HEK293T (cell line): ENCODE measurements around the gene NLGN2.

Experiments
- CTCF ChIA-PET: fragments of 350-600 bp; formaldehyde crosslinking; extraction: SDS; loops from one replicate; lab custom pipeline; 2021; ENCODE audit warnings: antibody characterized with exemption, inconsistent platforms; lab: Yijun Ruan, JAX
- POLR2A ChIA-PET: fragments of 350-600 bp; formaldehyde crosslinking; extraction: SDS; loops from one replicate; lab custom pipeline; 2020; ENCODE audit warnings: antibody characterized with exemption, inconsistent platforms; lab: Yijun Ruan, JAX
- DNase-seq: peaks from one replicate; pipeline ENCODE4 v3.0.0; 2012; ENCODE audit warnings: mixed read lengths; ENCODE audit errors: extremely low spot score
- ARNT ChIP-seq: fragments of 450-650 bp; IDR thresholded peaks from 2 replicates; pipeline ENCODE4 v1.6.1; 2017; ENCODE audit warnings: mild to moderate bottlenecking
- BHLHE40 ChIP-seq: fragments of 450-650 bp; IDR thresholded peaks from 2 replicates; pipeline ENCODE4 v1.6.1; 2016; ENCODE audit warnings: mild to moderate bottlenecking, moderate library complexity, borderline replicate concordance
- CTBP1 ChIP-seq: fragments of 450-650 bp; IDR thresholded peaks from 2 replicates; pipeline ENCODE4 v1.6.1; 2016; ENCODE audit warnings: borderline replicate concordance
- ELF4 ChIP-seq: fragments of 450-650 bp; IDR thresholded peaks from 2 replicates; pipeline ENCODE4 v1.6.1; 2017; ENCODE audit warnings: antibody characterized with exemption
- FOXA1 ChIP-seq: fragments of 450-650 bp; IDR thresholded peaks from 2 replicates; pipeline ENCODE4 v1.6.1; 2016; ENCODE audit warnings: mild to moderate bottlenecking
- FOXK2 ChIP-seq: fragments of 450-650 bp; IDR thresholded peaks from 2 replicates; pipeline ENCODE4 v1.6.1; 2016; ENCODE audit warnings: mild to moderate bottlenecking
- FOXM1 ChIP-seq: fragments of 450-650 bp; IDR thresholded peaks from 2 replicates; pipeline ENCODE4 v1.6.1; 2017; ENCODE audit warnings: mild to moderate bottlenecking, borderline replicate concordance
- HDGF ChIP-seq: fragments of 450-650 bp; IDR thresholded peaks from 2 replicates; pipeline ENCODE4 v1.6.1; 2017; ENCODE audit warnings: antibody characterized with exemption, borderline replicate concordance
- L3MBTL2 ChIP-seq: fragments of 450-650 bp; conservative IDR thresholded peaks from 2 replicates; pipeline ENCODE4 v1.6.1; 2016; ENCODE audit warnings: mild to moderate bottlenecking
- LEF1 ChIP-seq: fragments of 450-650 bp; IDR thresholded peaks from 2 replicates; pipeline ENCODE4 v1.6.1; 2017; ENCODE audit warnings: mild to moderate bottlenecking, borderline replicate concordance
- NFRKB ChIP-seq: fragments of 450-650 bp; IDR thresholded peaks from 2 replicates; pipeline ENCODE4 v1.6.1; 2016; ENCODE audit warnings: mild to moderate bottlenecking, moderate library complexity
- SP1 ChIP-seq: fragments of 450-650 bp; IDR thresholded peaks from 2 replicates; pipeline ENCODE4 v1.6.1; 2017
- SUZ12 ChIP-seq: fragments of 450-650 bp; IDR thresholded peaks from 2 replicates; pipeline ENCODE4 v1.6.1; 2016; ENCODE audit warnings: mild to moderate bottlenecking
- TARDBP ChIP-seq: fragments of 450-650 bp; IDR thresholded peaks from 2 replicates; pipeline ENCODE4 v1.6.1; 2016
- ZNF384 ChIP-seq: fragments of 450-650 bp; IDR thresholded peaks from 2 replicates; pipeline ENCODE4 v1.6.1; 2016
- TF ChIP-seq, protein P1 (sequence below): fragments of 450-650 bp; IDR thresholded peaks from 2 replicates; pipeline ENCODE4 v1.6.1; 2016

The NLGN2 gene

DNA sequence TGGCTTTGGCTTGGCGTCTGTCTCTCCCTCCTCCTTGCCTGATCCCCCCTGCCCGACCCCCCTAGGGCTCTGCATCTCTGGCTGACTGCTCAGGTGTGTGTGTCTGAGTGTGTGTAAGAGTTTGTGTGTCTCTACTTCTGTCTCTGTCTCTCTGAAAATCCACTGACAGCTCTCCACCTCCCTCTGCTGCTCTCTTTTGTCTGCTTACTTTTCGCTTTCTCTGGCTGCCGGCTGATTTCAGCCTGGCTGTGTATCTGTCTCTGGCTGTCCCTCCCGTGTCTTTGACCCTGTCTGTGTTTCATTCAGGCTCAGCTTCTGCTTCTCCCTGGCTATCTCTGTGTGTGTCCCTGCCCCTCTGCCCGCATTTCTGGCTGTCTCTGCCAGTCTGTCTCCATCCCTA, 8.7 kb downstream of the NLGN2 start:
- CTCF ChIA-PET = no interaction called here
- DNase-seq = no peak
- POLR2A ChIA-PET = no interaction called here
- TF ChIP-seq ZNF384 (no peak), L3MBTL2 (no peak), TARDBP (no peak), ELF4 (no peak), BHLHE40 (no peak), LEF1 (no peak), SP1 (no peak), FOXM1 (no peak)

DNA sequence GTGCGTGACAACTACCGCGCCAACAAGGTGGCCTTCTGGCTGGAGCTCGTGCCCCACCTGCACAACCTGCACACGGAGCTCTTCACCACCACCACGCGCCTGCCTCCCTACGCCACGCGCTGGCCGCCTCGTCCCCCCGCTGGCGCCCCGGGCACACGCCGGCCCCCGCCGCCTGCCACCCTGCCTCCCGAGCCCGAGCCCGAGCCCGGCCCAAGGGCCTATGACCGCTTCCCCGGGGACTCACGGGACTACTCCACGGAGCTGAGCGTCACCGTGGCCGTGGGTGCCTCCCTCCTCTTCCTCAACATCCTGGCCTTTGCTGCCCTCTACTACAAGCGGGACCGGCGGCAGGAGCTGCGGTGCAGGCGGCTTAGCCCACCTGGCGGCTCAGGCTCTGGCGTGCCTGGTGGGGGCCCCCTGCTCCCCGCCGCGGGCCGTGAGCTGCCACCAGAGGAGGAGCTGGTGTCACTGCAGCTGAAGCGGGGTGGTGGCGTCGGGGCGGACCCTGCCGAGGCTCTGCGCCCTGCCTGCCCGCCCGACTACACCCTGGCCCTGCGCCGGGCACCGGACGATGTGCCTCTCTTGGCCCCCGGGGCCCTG, 9.5 kb downstream of the NLGN2 start:
- TF ChIP-seq FOXA1 (no peak), ELF4 (no peak), NFRKB (no peak), SP1 (no peak), CTBP1 (no peak), TARDBP (no peak), L3MBTL2 (no peak), LEF1 (no peak), SUZ12 (no peak), FOXK2 (no peak), BHLHE40 (no peak), ZNF384 (no peak), HDGF (no peak), ARNT (no peak)
- TF ChIP-seq, protein P1, sequence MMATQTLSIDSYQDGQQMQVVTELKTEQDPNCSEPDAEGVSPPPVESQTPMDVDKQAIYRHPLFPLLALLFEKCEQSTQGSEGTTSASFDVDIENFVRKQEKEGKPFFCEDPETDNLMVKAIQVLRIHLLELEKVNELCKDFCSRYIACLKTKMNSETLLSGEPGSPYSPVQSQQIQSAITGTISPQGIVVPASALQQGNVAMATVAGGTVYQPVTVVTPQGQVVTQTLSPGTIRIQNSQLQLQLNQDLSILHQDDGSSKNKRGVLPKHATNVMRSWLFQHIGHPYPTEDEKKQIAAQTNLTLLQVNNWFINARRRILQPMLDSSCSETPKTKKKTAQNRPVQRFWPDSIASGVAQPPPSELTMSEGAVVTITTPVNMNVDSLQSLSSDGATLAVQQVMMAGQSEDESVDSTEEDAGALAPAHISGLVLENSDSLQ = no peak
- POLR2A ChIA-PET = no interaction called here

DNA sequence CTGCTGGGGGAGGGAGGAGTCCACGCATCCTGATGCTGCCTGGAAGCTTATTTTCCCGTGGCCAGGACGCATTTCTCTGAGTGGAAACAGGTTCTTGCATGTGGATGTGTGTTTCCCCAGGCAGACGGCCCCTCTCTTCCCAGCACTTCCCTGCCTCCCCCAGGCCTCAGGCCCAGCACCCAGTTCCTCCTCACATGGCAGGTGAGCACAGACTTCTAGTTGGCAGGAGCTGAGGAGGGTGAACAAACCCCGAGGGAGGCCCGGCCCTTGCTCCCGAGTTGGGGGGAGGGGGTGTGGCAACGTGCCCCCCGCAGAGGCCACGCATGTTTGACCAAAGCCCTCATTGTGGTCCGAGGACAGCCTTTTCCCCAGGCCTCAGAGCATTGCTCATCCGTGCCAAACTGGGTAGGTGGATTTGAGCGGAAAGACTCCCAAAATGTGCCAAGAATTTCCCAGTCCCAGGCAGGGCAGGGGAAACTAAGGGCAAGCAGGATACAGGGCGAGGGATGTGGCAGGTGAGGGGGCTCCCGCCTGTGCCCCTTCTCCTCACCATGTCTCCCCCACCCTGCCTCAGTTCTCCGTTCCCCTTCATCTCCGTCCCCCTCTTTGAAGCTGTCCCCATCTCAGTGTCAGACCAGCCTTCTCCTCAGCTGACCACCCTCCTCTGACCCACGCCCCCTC, 11.0 kb downstream of the NLGN2 start:
- TF ChIP-seq NFRKB (no peak), SUZ12 (no peak), L3MBTL2 (no peak), CTBP1 (no peak)
- DNase-seq = no peak
- CTCF ChIA-PET = interaction anchor here (0.9 kb wide), 1 partner anchor 18 kb away, joined by 3 read pairs; no protein-coding TSS in a partner anchor
- POLR2A ChIA-PET = interaction anchor here (1.1 kb wide), 1 partner anchor 14 kb away, joined by 4 read pairs; the partner anchor contains the start of gene TMEM256

More for the DNA sequence above, 9.5 kb downstream of the NLGN2 start:
- CTCF ChIA-PET = no interaction called here
- DNase-seq = no peak

DNA sequence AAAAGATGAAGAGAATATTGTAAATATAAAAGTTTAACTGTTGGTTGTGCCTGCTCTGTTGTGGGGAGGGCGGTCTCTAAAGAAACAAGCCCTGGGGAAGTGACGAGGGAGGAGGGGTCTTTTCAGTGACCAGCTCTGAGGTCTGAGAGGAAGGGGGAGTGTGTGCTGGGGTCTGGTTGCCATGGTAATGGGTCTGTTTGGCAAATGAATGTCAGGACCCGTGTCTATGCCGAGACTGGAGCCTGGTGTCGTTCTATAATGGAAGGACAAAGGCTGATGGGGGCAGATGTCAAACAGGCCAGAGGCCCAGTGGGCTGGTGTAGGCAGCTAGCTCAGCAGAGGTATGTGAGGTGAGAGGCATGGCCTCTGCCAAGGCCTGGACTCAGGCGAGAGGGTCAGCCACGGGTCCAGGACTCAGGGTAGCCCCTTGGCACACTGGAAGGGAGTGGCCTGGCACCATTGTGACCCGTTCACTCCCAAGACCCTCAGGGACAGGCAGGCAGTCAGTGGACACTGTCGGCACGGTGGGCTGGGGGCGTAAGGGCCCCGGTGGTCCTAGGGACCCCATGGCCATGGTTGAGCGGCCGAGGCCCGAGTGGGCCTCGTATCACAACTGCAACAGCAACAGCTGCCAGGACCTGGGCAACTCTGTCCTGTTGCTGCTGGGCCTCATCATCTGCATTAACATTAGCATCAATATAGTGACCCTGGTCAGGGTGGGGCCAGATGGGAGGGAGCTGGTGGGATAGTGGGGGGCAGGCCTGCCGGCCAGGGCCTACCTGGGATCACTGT, 12.4 kb downstream of the NLGN2 start, which contains the start of gene SPEM1:
SPEM1 (plus strand) TSS at position 506 of the 792 bp plus-strand sequence; CDS start at position 567, 61 bp downstream.
- POLR2A ChIA-PET = interaction anchor here (1.2 kb wide), 1 partner anchor 16 kb away, joined by 4 read pairs; the partner anchor contains the start of gene TMEM256
- no peak for DNase-seq
- TF ChIP-seq SP1 (no peak), BHLHE40 (no peak), NFRKB (no peak), FOXK2 (no peak), FOXA1 (no peak), ZNF384 (no peak)
- TF ChIP-seq, protein P1 = no peak
- CTCF ChIA-PET = interaction anchor here (0.9 kb wide), 1 partner anchor 16 kb away, joined by 3 read pairs; no protein-coding TSS in a partner anchor

DNA sequence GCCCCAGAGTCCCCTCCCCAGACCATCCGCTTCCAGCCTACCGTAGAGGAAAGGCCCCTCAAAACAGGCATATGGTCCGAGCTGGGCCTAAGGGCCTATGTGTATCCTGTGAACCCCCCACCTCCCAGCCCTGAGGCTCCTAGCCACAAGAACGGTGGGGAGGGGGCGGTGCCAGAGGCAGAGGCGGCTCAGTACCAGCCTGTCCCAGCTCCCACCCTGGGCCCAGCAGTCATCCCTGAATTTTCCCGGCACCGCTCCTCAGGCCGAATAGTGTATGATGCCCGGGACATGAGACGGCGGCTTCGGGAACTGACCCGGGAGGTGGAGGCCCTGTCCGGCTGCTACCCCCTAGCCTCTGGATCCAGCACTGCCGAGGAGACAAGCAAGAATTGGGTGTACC, 13.5 kb downstream of the NLGN2 start:
- CTCF ChIA-PET = no interaction called here

DNA sequence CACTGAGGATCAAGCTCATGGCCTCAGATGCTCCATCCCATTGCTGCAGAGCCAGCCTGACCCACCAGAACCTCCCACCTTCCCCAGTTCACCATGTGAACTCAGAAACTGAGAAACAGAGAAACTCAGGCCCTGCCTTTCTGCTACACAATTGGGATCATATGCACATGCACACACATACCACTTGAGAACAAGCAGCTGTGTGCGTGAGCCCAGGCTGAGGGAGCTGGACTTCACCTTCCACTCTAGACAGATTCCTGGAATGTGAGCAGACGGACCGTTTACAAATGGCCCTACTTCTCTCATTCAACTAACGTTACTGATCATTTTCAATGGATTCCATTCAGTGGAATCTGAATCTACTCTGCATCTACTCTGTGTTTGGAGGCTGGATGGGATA, 16.0 kb downstream of the NLGN2 start:
- no peak for DNase-seq
- POLR2A ChIA-PET = no interaction called here
- CTCF ChIA-PET = interaction anchor here (0.7 kb wide), 1 partner anchor 50 kb away, joined by 3 read pairs; no protein-coding TSS in a partner anchor
- TF ChIP-seq ZNF384 = no peak
- TF ChIP-seq HDGF = no peak

More for the DNA sequence above, 13.5 kb downstream of the NLGN2 start:
- no peak for DNase-seq
- POLR2A ChIA-PET = interaction anchor here (1.2 kb wide), 1 partner anchor 17 kb away, joined by 4 read pairs; the partner anchor contains the start of gene TMEM256
- no peak for TF ChIP-seq LEF1
- no peak for TF ChIP-seq FOXA1

DNA sequence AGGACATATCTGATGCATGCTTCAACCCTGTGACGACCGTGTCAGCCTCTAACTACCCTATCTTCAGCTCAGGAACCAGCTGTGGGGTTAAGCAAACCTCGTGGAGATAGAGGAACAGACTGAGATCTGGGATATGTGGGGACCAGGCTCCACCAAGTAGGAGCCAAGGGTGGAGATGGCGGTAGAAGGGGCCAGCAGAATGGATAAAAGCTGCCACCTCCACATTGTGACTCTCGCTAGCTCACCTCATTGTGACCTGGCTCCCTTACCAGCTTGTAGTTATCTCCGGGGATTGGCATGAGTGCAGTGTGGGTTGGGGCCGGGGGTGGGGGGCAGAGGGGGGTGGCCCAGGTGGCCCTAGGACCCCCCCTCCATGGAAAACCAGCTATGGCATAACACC, 17.7 kb downstream of the NLGN2 start, which contains the start of gene SPEM2:
SPEM2 (plus strand) TSS at position 301 of the 400 bp plus-strand sequence; CDS start at position 374, 73 bp downstream.
- ChIA-PET CTCF (interaction anchor here (0.6 kb wide), 1 partner anchor 1593 kb away, joined by 3 read pairs; no protein-coding TSS in a partner anchor), POLR2A (interaction anchor here (0.9 kb wide), 1 partner anchor 19 kb away, joined by 3 read pairs; no protein-coding TSS in a partner anchor)
- DNase-seq = no peak
- no peak for TF ChIP-seq SP1
- no peak for TF ChIP-seq TARDBP
- TF ChIP-seq LEF1 = no peak
- no peak for TF ChIP-seq SUZ12
- TF ChIP-seq ZNF384 = no peak
- TF ChIP-seq HDGF = no peak
